Measurements from ENCODE around the gene RFX8. TPM values are rescaled to one million over a fixed set of nuclear protein-coding genes. Genes with fewer than 3 reads are reported as not detected.

The RFX8 gene
- total RNA-seq, 1 experiment from 2014 or later = 0.77 TPM

DNA sequence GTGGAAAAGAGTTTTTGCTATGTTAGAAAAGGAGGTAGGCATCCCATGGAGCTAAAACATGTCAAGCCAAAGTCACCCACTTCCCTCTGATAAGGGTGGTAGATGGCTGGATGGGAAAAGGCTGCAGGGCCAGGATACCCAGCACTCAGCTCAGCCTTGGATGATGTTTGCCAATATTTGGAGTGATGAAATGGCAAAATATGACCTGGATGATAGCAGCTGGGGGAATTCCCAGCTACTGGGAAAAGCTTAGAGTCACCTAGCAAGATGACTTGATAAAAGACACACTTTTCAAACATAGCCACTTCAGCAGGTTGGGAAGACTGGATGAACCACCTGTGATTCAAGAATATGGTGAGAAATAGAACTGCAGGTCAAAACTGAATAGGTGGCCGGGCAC, 10.1 kb downstream of the RFX8 start:
- CTCF ChIA-PET = interaction anchor here (0.6 kb wide), 1 partner anchor 883 kb away, joined by 3 read pairs; no protein-coding TSS in a partner anchor
- Histone ChIP-seq H3K4me1 (ENCODE audit: insufficient read depth, low read length) (peaks cover 21% of the 10 kb centered on the region), H3K4me2 (ENCODE audit: low read length) (peak overlapping the region; percentile 22), H3K4me3 (ENCODE audit: low read length) (no peak overlapping the region), H3K9me3 (ENCODE audit: low read length) (no peaks in the 10 kb centered on the region), H3K27ac (ENCODE audit: low read length) (peak overlapping the region; percentile 89), H4K20me1 (ENCODE audit: low read length) (no peaks in the 10 kb centered on the region), H2AFZ (ENCODE audit: low read length) (peak overlapping the region; percentile 5; the same call in 1 of the 2 replicates), H3K36me3 (ENCODE audit: low read depth, low read length) (no peaks in the 10 kb centered on the region), H3K79me2 (ENCODE audit: low read length) (no peaks in the 10 kb centered on the region), H3K9ac (ENCODE audit: low read length) (peak overlapping the region; percentile 71), H3K9me2 (replicated peaks; ENCODE audit: low read length) (no peaks in the 10 kb centered on the region), H3K27me3 (ENCODE audit: low read length) (no peaks in the 10 kb centered on the region), H3F3A (ENCODE audit: low read length, unreplicated experiment) (no peaks in the 10 kb centered on the region)
- POLR2A ChIA-PET (ENCODE audit: unreplicated experiment) = no interaction called here
- intact Hi-C loops (cut with micrococcal nuclease) = loop anchor here (5.0 kb wide), 1 partner anchor 52 kb away; no protein-coding TSS in a partner anchor
- ATAC-seq (peak; percentile 34), DNase-seq (peak; percentile 48)
- no peak for TF ChIP-seq EZH2phosphoT487 (IDR thresholded peaks at IDR 0.05; ENCODE audit: borderline replicate concordance, low read length)
- no peak for TF ChIP-seq EZH2 (IDR thresholded peaks at IDR 0.05; ENCODE audit: low read length, unreplicated experiment)
- TF ChIP-seq, protein P1, sequence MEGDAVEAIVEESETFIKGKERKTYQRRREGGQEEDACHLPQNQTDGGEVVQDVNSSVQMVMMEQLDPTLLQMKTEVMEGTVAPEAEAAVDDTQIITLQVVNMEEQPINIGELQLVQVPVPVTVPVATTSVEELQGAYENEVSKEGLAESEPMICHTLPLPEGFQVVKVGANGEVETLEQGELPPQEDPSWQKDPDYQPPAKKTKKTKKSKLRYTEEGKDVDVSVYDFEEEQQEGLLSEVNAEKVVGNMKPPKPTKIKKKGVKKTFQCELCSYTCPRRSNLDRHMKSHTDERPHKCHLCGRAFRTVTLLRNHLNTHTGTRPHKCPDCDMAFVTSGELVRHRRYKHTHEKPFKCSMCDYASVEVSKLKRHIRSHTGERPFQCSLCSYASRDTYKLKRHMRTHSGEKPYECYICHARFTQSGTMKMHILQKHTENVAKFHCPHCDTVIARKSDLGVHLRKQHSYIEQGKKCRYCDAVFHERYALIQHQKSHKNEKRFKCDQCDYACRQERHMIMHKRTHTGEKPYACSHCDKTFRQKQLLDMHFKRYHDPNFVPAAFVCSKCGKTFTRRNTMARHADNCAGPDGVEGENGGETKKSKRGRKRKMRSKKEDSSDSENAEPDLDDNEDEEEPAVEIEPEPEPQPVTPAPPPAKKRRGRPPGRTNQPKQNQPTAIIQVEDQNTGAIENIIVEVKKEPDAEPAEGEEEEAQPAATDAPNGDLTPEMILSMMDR (conservative IDR thresholded peaks at IDR 0.05; ENCODE audit: low read depth, low read length) = no peak
- BruUV-seq (replicated peaks) = TSS peak; percentile 48

DNA sequence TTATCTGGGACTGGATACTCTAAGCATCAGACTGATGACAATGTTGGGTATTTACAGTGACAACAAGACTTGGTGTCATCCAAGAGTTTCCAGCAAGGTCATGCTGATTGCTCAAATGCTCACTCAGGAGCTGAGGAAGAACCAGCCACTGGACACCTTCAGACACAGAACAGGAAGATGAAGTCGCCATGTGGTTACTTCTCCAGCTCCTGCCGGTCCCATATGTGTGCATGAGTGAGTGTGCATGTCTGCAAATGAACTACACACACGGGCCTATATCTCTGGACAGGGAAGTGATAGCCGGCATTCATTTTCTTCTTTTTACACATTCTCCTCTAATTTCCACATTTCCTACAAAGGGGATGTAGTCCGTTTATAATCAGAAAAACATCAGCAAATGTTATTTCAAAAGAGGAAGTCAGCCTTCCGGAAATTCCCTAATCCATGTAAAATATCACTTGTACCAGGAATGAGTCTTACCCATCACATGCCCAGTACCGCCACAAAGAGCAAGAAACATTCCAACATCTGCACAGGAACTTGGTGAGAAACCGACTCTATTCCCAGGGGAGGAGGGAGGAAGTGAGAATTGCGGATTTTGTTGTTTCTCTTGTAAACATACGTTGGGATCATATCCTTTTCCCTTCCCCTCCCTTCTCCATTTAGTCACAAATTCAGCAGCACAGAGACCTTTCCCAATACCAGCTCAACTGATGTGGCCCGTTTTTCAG, 10.8 kb downstream of the RFX8 start:
- DNase-seq = peak; percentile 59
- TSS peak; percentile 53 for BruUV-seq (replicated peaks)
- H2AFZ ChIP-seq (ENCODE audit: low read length) = peak overlapping the region; percentile 5
- intact Hi-C loops (cut with micrococcal nuclease) = loop anchor here (5.0 kb wide), 1 partner anchor 53 kb away; no protein-coding TSS in a partner anchor
- H3F3A ChIP-seq (ENCODE audit: low read length, unreplicated experiment) = no peaks in the 10 kb centered on the region
- H3K4me3 ChIP-seq (ENCODE audit: low read length) = no peak overlapping the region
- TF ChIP-seq, protein P1 (conservative IDR thresholded peaks at IDR 0.05; ENCODE audit: low read depth, low read length) = no peak
- TF ChIP-seq EZH2 (IDR thresholded peaks at IDR 0.05; ENCODE audit: low read length, unreplicated experiment) = no peak
- no peak for TF ChIP-seq EZH2phosphoT487 (IDR thresholded peaks at IDR 0.05; ENCODE audit: borderline replicate concordance, low read length)
- H3K79me2 ChIP-seq (ENCODE audit: low read length) = no peaks in the 10 kb centered on the region
- no peaks in the 10 kb centered on the region for H3K9me2 ChIP-seq (replicated peaks; ENCODE audit: low read length)
- H3K4me2 ChIP-seq (ENCODE audit: low read length) = peak overlapping the region; percentile 22
- H3K9ac ChIP-seq (ENCODE audit: low read length) = peak overlapping the region; percentile 73
- H3K27ac ChIP-seq (ENCODE audit: low read length) = peak overlapping the region; percentile 89
- no peaks in the 10 kb centered on the region for H3K36me3 ChIP-seq (ENCODE audit: low read depth, low read length)
- H3K27me3 ChIP-seq (ENCODE audit: low read length) = no peaks in the 10 kb centered on the region
- ATAC-seq = peak; percentile 71
- ChIA-PET CTCF (no interaction called here), POLR2A (ENCODE audit: unreplicated experiment) (interaction anchor here (0.6 kb wide), 1 partner anchor 18 kb away, joined by 4 read pairs; no protein-coding TSS in a partner anchor)
- H4K20me1 ChIP-seq (ENCODE audit: low read length) = no peaks in the 10 kb centered on the region
- no peaks in the 10 kb centered on the region for H3K9me3 ChIP-seq (ENCODE audit: low read length)
- H3K4me1 ChIP-seq (ENCODE audit: insufficient read depth, low read length) = peaks cover 21% of the 10 kb centered on the region

DNA sequence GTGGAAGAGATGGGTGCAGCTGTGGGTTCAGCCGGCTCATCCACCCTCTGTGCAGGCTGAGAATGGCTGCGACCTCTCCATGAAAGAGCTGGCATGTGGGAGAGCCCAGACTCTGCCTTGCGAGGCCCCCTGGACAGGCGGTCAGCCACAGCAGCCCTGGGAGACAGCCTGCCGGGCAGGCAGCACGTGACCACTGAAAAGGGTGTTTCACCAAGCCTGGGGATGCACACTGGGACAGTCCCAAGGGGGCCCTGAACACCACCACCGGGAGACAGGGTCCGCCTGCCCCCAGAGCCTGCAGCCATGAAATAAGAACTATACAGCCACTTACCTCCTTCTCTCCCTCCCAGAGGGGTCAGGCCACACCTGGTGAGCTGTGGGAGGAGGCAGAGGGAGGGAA, 11.5 kb downstream of the RFX8 start:
- H3K27me3 ChIP-seq (ENCODE audit: low read length) = no peaks in the 10 kb centered on the region
- ATAC-seq = no peak
- BruUV-seq (replicated peaks) = no TSS peak
- H3K9me2 ChIP-seq (replicated peaks; ENCODE audit: low read length) = no peaks in the 10 kb centered on the region
- H3K4me1 ChIP-seq (ENCODE audit: insufficient read depth, low read length) = peaks cover 21% of the 10 kb centered on the region
- H3K36me3 ChIP-seq (ENCODE audit: low read depth, low read length) = no peaks in the 10 kb centered on the region
- intact Hi-C loops (cut with micrococcal nuclease) = loop anchor here (5.0 kb wide), 1 partner anchor 54 kb away; no protein-coding TSS in a partner anchor
- DNase-seq = no peak
- no peak overlapping the region for H3K4me3 ChIP-seq (ENCODE audit: low read length)
- no peaks in the 10 kb centered on the region for H3F3A ChIP-seq (ENCODE audit: low read length, unreplicated experiment)
- H2AFZ ChIP-seq (ENCODE audit: low read length) = peak overlapping the region; percentile 5; the same call in 1 of the 2 replicates
- peak overlapping the region; percentile 73 for H3K9ac ChIP-seq (ENCODE audit: low read length)
- ChIA-PET CTCF (no interaction called here), POLR2A (ENCODE audit: unreplicated experiment) (no interaction called here)
- TF ChIP-seq EZH2phosphoT487 (IDR thresholded peaks at IDR 0.05; ENCODE audit: borderline replicate concordance, low read length) = no peak
- TF ChIP-seq, protein P1 (conservative IDR thresholded peaks at IDR 0.05; ENCODE audit: low read depth, low read length) = no peak
- H3K27ac ChIP-seq (ENCODE audit: low read length) = peak overlapping the region; percentile 89
- H3K4me2 ChIP-seq (ENCODE audit: low read length) = 0 out of 2 replicates have a peak overlapping the region, but pooled peaks have one; percentile 22
- H4K20me1 ChIP-seq (ENCODE audit: low read length) = no peaks in the 10 kb centered on the region
- no peaks in the 10 kb centered on the region for H3K9me3 ChIP-seq (ENCODE audit: low read length)
- no peaks in the 10 kb centered on the region for H3K79me2 ChIP-seq (ENCODE audit: low read length)

Data from PC-3 (cell line).